HEK293 (cell line): ENCODE data around the gene USH1G.

ENCODE experiments used
- CTCF ChIP-seq: fragments of 450-650 bp; formaldehyde crosslinking; IDR thresholded peaks from 2 replicates; pipeline ENCODE4 v1.5.1; 2016; ENCODE audit warnings: missing biosample characterization, missing genetic modification characterization
- REST ChIP-seq: fragments of 450-650 bp; formaldehyde crosslinking; IDR thresholded peaks from 2 replicates; pipeline ENCODE4 v1.5.1; 2016; ENCODE audit warnings: missing biosample characterization, missing genetic modification characterization
- YY1 ChIP-seq: fragments of 450-650 bp; formaldehyde crosslinking; IDR thresholded peaks from 2 replicates; pipeline ENCODE4 v1.5.1; 2018; ENCODE audit warnings: missing biosample characterization, missing genetic modification characterization
- ZFP37 ChIP-seq: fragments of 450-650 bp; formaldehyde crosslinking; IDR thresholded peaks from 2 replicates; pipeline ENCODE4 v1.5.1; 2016; ENCODE audit warnings: missing biosample characterization, missing genetic modification characterization
- ZNF221 ChIP-seq: fragments of 450-650 bp; formaldehyde crosslinking; IDR thresholded peaks from 2 replicates; pipeline ENCODE4 v1.5.1; 2017; ENCODE audit warnings: missing biosample characterization, missing genetic modification characterization, borderline replicate concordance
- ZNF561 ChIP-seq: fragments of 450-650 bp; IDR thresholded peaks from 2 replicates; pipeline ENCODE4 v1.5.1; 2018; ENCODE audit warnings: missing biosample characterization, missing genetic modification characterization, borderline replicate concordance

- TF ChIP-seq YY1 (tag by site-specific recombination): no peak
- peak; percentile 89 for TF ChIP-seq CTCF (tag by site-specific recombination)
- TF ChIP-seq ZNF561 (tag by site-specific recombination): no peak
- TF ChIP-seq ZFP37 (tag by site-specific recombination): no peak
- TF ChIP-seq REST (tag by site-specific recombination): no peak
- no peak for TF ChIP-seq ZNF221 (tag by site-specific recombination)
Measured at GRCh38 chr17:74957935-74958740, 35.1 kb upstream of the USH1G start.
